K562 (cell line): ENCODE measurements around the gene KLK15. TPM values are rescaled to one million over a fixed set of nuclear protein-coding genes. Genes with fewer than 3 reads are reported as not detected.

Experiments used
- BRF1 ChIP-seq: IDR thresholded peaks from 3 replicates; pipeline ENCODE4 v1.6.1; 2011; ENCODE audit warnings: borderline replicate concordance, mild to moderate bottlenecking; ENCODE audit not compliant: insufficient read length; ENCODE audit errors: extremely low read depth
- CAMTA2 ChIP-seq: fragments of 250-450 bp; sonication (Bioruptor Pico); conservative IDR thresholded peaks from 2 replicates; pipeline ENCODE4 v1.5.1; 2022
- CHD2 ChIP-seq: IDR thresholded peaks from 2 replicates; pipeline ENCODE4 v1.6.1; 2011; ENCODE audit warnings: low read depth, low read length
- FOXA1 ChIP-seq: fragments of 450-650 bp; IDR thresholded peaks from 2 replicates; pipeline ENCODE4 v1.6.1; 2016; ENCODE audit warnings: mild to moderate bottlenecking, borderline replicate concordance
- GATA2 ChIP-seq: sonication (generic); formaldehyde crosslinking; IDR thresholded peaks from 2 replicates; pipeline ENCODE4 v1.4.0; 2020; ENCODE audit warnings: mild to moderate bottlenecking, missing genetic modification reagents
- MCM3 ChIP-seq: fragments of 450-650 bp; IDR thresholded peaks from 2 replicates; pipeline ENCODE4 v1.6.1; 2016
- MEF2D ChIP-seq: conservative IDR thresholded peaks from 2 replicates; pipeline ENCODE4 v1.6.1; 2016; ENCODE audit warnings: low read depth, missing genetic modification characterization, missing compliant biosample characterization
- MYC ChIP-seq, 2 experiments: fragments of 250-450 bp in 1 of 2; sonication (Bioruptor Pico) in 1 of 2; IDR thresholded peaks; 2 replicates each; pipeline versions ENCODE4 v1.5.1 to v1.6.1; 2012 to 2021; ENCODE audit warnings: low read depth in 2 of 2, borderline replicate concordance in 1 of 2, improper control_type of control experiment in 1 of 2, low read length in 1 of 2, mild to moderate bottlenecking in 1 of 2, moderate library complexity in 1 of 2
- NR2C2 ChIP-seq, 2 experiments: fragments of 200-800 bp in 1 of 2; sonication (Bioruptor generic) in 1 of 2; sonication (generic) in 1 of 2; formaldehyde crosslinking in 1 of 2; IDR thresholded peaks; 2 replicates each; pipeline versions ENCODE4 v1.6.1 to v1.8.0; 2016 to 2022; ENCODE audit warnings: mild to moderate bottlenecking in 1 of 2, missing compliant biosample characterization in 1 of 2, missing genetic modification characterization in 1 of 2, missing genetic modification reagents in 1 of 2
- RBBP5 ChIP-seq: fragments of 200-600 bp; sonication (generic); IDR thresholded peaks from 2 replicates; pipeline ENCODE4 v1.6.1; 2012; ENCODE audit warnings: borderline replicate concordance, mild to moderate bottlenecking, low read length, control low read depth, inconsistent platforms; ENCODE audit not compliant: insufficient read depth, poor library complexity, severe bottlenecking
- ZKSCAN8 ChIP-seq: fragments of 200-800 bp; sonication (Bioruptor generic); IDR thresholded peaks from 2 replicates; pipeline ENCODE4 v1.6.1; 2016; ENCODE audit warnings: missing genetic modification characterization, missing compliant biosample characterization
- ZNF133 ChIP-seq: fragments of 250-450 bp; sonication (Bioruptor Pico); IDR thresholded peaks from 2 replicates; pipeline ENCODE4 v1.4.0; 2020; ENCODE audit warnings: mild to moderate bottlenecking
- ZNF766 ChIP-seq: fragments of 200-800 bp; sonication (Bioruptor generic); conservative IDR thresholded peaks from 2 replicates; pipeline ENCODE4 v1.6.1; 2016; ENCODE audit warnings: missing genetic modification characterization, missing compliant biosample characterization
- ZNF830 ChIP-seq: fragments of 250-450 bp; sonication (Bioruptor Pico); IDR thresholded peaks from 2 replicates; pipeline ENCODE4 v1.5.0; 2021; ENCODE audit warnings: mild to moderate bottlenecking
- polyA plus RNA-seq, 8 experiments: library from polyadenylated mRNA; depleted of rRNA in 4 of 8; stranded (reverse) in 5 of 8; unstranded in 3 of 8; fragments of >200 nt; fragmentation: Nextera tagmentation in 2 of 8; fragmentation: Illumina TruSeq in 1 of 8; extraction: Ambion mirVana in 2 of 8; extraction: Trizol in 1 of 8; gene quantifications; 2 replicates each; pipeline versions ENCODE4 v1.2.1 to v1.2.3, GENCODE V29; 2011 to 2014; ENCODE audit warnings: inconsistent platforms in 1 of 8, missing spikeins in 1 of 8
- total RNA-seq, 7 experiments: library from RNA; depleted of rRNA in 6 of 7; stranded (reverse); fragments of >200 nt in 6 of 7; fragmentation: Illumina TruSeq in 2 of 7; extraction: Trizol in 2 of 7; gene quantifications; 2 replicates each; pipeline versions ENCODE4 v1.2.1 to v1.2.3, GENCODE V29; 2011 to 2021; ENCODE audit warnings: low replicate concordance in 1 of 7
- TF ChIP-seq, protein P1 (sequence below): fragments of 450-650 bp; IDR thresholded peaks from 2 replicates; pipeline ENCODE4 v1.7.1; 2018; ENCODE audit warnings: mild to moderate bottlenecking, low read depth; ENCODE audit not compliant: partially characterized antibody
- TF ChIP-seq, protein P2 (sequence below): sonication (generic); formaldehyde crosslinking; IDR thresholded peaks from 2 replicates; pipeline ENCODE4 v1.9.0; 2022; ENCODE audit warnings: mild to moderate bottlenecking, missing genetic modification reagents
- TF ChIP-seq, protein P3 (sequence below): fragments of 450-650 bp; IDR thresholded peaks from 2 replicates; pipeline ENCODE4 v1.6.1; 2017; ENCODE audit warnings: antibody characterized with exemption
- TF ChIP-seq, protein P4 (sequence below): fragments of 450-650 bp; formaldehyde crosslinking; IDR thresholded peaks from 2 replicates; pipeline ENCODE4 v1.4.0; 2020; ENCODE audit warnings: mild to moderate bottlenecking, mixed read lengths
- TF ChIP-seq, protein P5 (sequence below): fragments of 250-450 bp; sonication (Bioruptor Pico); IDR thresholded peaks from 2 replicates; pipeline ENCODE4 v1.8.0; 2021; ENCODE audit warnings: borderline replicate concordance, mild to moderate bottlenecking, moderate library complexity; ENCODE audit not compliant: poor library complexity, severe bottlenecking

Gene KLK15
- total and polyA plus RNA-seq, 9 of the 15 experiments (the other 6 are each of a cell fraction or from before 2014, with no cell fraction given): not detected

DNA sequence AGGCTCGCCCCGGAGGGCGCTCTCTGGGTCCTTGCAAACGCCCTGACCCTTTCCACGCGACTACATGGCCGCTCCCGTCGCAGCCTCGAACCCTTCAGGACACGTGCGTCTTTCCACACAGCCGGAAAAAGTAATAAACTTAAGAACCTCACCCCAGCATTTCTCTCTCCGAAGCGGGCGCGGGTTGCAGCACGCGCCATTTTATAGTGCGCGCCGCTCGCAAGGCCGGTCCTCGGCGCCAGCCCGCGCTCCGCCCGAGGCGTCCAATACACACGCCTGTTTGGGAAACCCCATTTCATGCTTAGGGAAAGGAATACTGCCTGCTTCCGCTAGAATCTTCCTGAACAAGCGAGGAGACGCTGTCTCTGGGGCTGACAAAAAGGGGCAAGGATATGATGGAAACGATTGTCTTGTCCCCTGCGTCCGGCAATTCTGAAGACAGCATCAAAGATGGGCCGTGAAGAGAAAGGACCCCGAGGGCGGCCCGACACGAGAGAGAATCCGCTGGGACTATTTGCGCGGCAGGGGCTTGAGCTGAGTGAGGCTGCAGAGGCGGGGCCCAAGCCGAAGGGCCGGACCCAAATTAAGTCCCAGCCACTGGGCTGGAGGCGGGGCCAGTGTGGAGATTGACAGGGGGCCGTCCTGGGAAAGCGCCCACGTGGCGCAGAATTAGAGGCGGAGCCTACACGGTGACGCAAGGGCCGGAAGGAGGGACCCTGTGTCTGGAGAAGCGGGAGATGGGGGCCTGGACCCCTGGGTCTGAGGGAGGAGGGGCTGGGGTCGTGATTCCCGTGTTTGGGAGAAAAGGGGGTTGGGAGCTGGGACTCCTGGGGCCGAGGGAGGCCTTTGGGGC lies 28.7 kb downstream of the KLK15 start (continued):
- TF ChIP-seq, protein P1, sequence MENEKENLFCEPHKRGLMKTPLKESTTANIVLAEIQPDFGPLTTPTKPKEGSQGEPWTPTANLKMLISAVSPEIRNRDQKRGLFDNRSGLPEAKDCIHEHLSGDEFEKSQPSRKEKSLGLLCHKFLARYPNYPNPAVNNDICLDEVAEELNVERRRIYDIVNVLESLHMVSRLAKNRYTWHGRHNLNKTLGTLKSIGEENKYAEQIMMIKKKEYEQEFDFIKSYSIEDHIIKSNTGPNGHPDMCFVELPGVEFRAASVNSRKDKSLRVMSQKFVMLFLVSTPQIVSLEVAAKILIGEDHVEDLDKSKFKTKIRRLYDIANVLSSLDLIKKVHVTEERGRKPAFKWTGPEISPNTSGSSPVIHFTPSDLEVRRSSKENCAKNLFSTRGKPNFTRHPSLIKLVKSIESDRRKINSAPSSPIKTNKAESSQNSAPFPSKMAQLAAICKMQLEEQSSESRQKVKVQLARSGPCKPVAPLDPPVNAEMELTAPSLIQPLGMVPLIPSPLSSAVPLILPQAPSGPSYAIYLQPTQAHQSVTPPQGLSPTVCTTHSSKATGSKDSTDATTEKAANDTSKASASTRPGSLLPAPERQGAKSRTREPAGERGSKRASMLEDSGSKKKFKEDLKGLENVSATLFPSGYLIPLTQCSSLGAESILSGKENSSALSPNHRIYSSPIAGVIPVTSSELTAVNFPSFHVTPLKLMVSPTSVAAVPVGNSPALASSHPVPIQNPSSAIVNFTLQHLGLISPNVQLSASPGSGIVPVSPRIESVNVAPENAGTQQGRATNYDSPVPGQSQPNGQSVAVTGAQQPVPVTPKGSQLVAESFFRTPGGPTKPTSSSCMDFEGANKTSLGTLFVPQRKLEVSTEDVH: peak; percentile 99
- TF ChIP-seq, protein P2, sequence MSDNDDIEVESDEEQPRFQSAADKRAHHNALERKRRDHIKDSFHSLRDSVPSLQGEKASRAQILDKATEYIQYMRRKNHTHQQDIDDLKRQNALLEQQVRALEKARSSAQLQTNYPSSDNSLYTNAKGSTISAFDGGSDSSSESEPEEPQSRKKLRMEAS (CRISPR knock-in tag): peak; percentile 86
- TF ChIP-seq MYC (IDR thresholded peaks at IDR 0.05; ENCODE audit: low read depth, low read length) (peak; percentile 97), MYC (CRISPR knock-in tag; IDR thresholded peaks at IDR 0.05; ENCODE audit: borderline replicate concordance, low read depth) (peak; percentile 96), RBBP5 (peak; percentile 93), CAMTA2 (no peak), CHD2 (peak; percentile 77), ZNF766 (0 out of 2 replicates have a peak, but pooled peaks have one; percentile 58), MEF2D (tag) (no peak), ZNF830 (CRISPR knock-in tag) (no peak), FOXA1 (no peak), BRF1 (no peak), ZKSCAN8 (CRISPR knock-in tag) (no peak), GATA2 (CRISPR knock-in tag) (no peak), MCM3 (no peak), ZNF133 (no peak), NR2C2 (CRISPR knock-in tag; IDR thresholded peaks at IDR 0.05) (no peak), NR2C2 (tag; IDR thresholded peaks at IDR 0.05) (peak; percentile 78; the same call in 1 of the 2 replicates)
- TF ChIP-seq, protein P3, sequence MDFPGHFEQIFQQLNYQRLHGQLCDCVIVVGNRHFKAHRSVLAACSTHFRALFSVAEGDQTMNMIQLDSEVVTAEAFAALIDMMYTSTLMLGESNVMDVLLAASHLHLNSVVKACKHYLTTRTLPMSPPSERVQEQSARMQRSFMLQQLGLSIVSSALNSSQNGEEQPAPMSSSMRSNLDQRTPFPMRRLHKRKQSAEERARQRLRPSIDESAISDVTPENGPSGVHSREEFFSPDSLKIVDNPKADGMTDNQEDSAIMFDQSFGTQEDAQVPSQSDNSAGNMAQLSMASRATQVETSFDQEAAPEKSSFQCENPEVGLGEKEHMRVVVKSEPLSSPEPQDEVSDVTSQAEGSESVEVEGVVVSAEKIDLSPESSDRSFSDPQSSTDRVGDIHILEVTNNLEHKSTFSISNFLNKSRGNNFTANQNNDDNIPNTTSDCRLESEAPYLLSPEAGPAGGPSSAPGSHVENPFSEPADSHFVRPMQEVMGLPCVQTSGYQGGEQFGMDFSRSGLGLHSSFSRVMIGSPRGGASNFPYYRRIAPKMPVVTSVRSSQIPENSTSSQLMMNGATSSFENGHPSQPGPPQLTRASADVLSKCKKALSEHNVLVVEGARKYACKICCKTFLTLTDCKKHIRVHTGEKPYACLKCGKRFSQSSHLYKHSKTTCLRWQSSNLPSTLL: no peak
- TF ChIP-seq, protein P4, sequence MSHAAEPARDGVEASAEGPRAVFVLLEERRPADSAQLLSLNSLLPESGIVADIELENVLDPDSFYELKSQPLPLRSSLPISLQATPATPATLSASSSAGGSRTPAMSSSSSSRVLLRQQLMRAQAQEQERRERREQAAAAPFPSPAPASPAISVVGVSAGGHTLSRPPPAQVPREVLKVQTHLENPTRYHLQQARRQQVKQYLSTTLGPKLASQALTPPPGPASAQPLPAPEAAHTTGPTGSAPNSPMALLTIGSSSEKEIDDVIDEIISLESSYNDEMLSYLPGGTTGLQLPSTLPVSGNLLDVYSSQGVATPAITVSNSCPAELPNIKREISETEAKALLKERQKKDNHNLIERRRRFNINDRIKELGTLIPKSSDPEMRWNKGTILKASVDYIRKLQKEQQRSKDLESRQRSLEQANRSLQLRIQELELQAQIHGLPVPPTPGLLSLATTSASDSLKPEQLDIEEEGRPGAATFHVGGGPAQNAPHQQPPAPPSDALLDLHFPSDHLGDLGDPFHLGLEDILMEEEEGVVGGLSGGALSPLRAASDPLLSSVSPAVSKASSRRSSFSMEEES: no peak
- TF ChIP-seq, protein P5, sequence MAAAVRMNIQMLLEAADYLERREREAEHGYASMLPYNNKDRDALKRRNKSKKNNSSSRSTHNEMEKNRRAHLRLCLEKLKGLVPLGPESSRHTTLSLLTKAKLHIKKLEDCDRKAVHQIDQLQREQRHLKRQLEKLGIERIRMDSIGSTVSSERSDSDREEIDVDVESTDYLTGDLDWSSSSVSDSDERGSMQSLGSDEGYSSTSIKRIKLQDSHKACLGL (CRISPR knock-in tag): peak; percentile 69
